Stimulated activated CD4-positive, alpha-beta T cell treated with anti-CD3 and anti-CD28 coated beads, Interleukin-1b, Interleukin-23, amount 100 ng/mL, for 48 hours (primary cell): ENCODE results near the gene RSAD1.
"Not testable (repeated sequence)": the region's sequence is repeated elsewhere in the genome, so short reads cannot be mapped to it uniquely, and the experiment has no call there.

ENCODE experiments used
- DNase-seq: peaks from one replicate; pipeline ENCODE4 v3.0.0-alpha.2; 2020

The RSAD1 gene

DNA sequence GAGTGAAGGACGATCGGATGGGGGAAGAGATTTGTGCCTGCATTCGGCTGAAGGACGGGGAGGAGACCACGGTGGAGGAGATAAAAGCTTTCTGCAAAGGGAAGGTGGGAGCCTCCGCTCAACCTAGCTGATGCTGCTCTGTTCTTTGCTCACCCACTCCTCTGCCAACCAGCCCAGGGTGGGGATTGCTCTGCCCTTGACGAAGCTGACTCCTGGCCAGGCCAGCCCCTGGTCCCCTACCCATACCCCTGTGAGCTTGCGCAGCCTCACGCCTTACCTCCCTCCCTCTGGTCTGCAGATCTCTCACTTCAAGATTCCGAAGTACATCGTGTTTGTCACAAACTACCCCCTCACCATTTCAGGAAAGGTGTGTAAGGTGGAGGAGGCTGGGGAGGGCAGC lies 4.8 kb upstream of the RSAD1 start:
- DNase-seq: no peak

DNA sequence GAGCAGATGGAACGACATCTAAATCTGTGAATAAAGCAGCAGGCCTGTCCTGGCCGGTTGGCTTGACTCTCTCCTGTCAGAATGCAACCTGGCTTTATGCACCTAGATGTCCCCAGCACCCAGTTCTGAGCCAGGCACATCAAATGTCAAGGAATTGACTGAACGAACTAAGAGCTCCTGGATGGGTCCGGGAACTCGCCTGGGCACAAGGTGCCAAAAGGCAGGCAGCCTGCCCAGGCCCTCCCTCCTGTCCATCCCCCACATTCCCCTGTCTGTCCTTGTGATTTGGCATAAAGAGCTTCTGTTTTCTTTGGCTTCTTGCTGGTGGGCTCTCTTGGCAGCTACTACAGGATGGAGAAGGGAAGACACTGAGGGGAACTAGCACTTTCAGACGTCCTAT lies 4.1 kb upstream of the RSAD1 start:
- DNase-seq: no peak

GRCh38 chr17:50475362-50475761 lies 3.3 kb upstream of the RSAD1 start:
- no peak for DNase-seq

DNA sequence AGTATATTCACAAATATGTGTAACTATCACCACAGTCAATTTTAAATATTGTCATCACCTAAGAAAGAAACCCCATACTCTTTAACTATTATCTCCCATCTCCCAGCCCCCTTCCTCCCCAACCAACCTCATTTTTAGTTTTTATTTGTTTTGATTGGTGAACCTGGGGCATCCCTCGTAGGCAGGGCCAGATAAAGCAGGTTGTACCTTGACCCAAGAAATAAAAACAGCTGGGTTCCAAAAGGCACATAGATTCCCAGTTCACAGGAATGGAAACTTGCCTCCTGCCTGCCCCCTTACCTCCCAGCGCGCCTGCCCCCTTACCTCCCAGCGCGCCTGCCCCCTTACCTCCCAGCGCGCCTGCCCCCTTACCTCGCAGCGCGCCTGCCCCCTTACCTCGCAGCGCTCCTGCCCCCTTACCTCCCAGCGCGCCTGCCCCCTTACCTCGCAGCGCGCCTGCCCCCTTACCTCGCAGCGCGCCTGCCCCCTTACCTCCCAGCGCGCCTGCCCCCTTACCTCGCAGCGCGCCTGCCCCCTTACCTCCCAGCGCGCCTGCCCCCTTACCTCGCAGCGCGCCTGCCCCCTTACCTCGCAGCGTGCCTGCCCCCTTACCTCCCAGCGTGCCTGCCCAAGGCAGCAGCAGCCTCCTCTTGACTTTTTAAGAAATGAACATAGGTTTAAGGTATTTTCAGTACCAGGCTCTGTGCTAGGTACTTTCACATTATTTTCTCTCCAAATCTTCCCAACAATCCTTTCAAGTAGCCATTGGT lies 2.7 kb upstream of the RSAD1 start:
- DNase-seq: not testable (repeated sequence)

GRCh38 chr17:50476545-50477315 lies 1.9 kb upstream of the RSAD1 start:
- DNase-seq: no peak

GRCh38 chr17:50477976-50478375 lies 684 bp upstream of the RSAD1 start:
- no peak for DNase-seq

DNA sequence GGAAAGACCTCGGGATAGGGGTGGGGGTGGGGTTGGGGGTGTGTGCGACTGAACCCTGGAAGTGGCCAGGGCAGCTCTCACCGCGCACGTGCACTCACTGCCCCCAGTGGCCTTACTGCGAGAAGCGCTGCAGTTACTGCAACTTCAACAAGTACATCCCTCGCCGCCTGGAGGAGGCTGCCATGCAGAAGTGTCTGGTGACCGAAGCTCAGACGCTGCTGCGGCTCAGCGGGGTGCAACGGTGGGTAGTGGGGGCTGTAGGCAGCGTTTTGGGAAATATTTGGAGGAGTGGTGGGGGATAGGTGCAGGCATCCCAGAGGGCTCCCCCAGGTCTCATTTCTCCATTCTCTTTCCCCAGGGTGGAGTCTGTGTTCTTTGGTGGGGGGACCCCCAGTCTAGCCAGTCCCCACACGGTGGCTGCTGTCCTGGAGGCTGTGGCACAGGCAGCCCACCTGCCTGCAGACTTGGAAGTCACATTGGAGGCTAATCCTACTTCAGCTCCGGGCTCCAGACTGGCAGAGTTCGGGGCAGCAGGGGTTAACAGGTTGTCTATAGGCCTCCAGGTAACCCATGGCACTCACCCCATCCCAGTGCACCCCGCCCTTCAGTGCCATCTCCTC lies 972 bp downstream of the RSAD1 start:
- DNase-seq: peak; percentile 76

GRCh38 chr17:50480142-50480764 lies 1.6 kb downstream of the RSAD1 start:
- DNase-seq: no peak

DNA sequence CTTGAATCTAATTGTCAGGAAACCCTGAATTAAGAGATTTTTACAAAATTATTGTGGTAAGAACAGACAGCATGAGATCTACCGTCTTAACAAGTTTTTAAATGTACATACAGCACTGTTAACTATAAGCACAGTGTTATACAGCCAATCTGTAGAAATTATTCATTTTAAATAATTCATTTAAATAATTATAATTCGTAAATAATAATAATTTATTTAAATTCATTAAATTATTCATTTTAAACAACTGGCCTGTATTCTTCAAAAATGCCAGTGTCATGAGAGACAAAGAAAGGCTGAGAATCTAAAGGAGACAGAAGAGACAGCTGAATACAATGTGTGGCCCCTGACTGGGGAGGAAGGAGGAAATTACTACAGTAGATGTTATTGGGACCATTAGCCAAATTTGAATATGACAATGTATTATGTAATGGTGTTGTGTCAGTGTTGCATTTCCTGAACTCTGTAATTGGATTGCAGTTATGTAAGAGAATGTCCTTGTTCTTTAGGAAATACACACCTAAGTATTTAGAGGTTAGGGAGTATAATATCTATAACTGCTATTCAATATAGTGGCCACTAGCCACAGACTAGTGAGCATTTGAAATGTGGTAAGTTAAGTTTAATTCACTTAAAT lies 2.3 kb downstream of the RSAD1 start:
- DNase-seq: no peak

GRCh38 chr17:50481648-50482047 lies 3.0 kb downstream of the RSAD1 start:
- no peak for DNase-seq

- no peak for DNase-seq
These were observed 3.5 kb downstream of the RSAD1 start for GRCh38 chr17:50482110-50482509.

DNA sequence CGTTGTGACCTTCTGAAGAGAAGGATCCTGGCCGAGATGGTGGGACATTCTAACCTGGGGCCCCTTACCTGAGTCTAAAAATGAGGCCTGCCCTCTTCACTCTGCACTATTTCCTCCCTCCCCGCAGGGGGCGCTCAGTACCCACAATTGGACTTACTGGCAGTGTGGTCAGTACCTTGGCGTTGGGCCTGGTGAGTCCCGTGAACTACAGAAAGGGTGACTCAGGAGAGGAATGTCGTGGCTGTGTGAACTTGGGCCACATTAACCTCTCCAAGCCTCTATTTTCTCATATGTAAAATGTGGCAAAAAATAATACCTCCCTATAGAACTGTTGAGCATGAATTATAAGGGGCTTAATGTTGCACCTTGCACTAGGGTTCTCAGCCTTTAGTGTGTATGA lies 3.9 kb downstream of the RSAD1 start:
- DNase-seq: peak; percentile 76

- DNase-seq: no peak
These were observed 4.6 kb downstream of the RSAD1 start for GRCh38 chr17:50483266-50483665.

DNA sequence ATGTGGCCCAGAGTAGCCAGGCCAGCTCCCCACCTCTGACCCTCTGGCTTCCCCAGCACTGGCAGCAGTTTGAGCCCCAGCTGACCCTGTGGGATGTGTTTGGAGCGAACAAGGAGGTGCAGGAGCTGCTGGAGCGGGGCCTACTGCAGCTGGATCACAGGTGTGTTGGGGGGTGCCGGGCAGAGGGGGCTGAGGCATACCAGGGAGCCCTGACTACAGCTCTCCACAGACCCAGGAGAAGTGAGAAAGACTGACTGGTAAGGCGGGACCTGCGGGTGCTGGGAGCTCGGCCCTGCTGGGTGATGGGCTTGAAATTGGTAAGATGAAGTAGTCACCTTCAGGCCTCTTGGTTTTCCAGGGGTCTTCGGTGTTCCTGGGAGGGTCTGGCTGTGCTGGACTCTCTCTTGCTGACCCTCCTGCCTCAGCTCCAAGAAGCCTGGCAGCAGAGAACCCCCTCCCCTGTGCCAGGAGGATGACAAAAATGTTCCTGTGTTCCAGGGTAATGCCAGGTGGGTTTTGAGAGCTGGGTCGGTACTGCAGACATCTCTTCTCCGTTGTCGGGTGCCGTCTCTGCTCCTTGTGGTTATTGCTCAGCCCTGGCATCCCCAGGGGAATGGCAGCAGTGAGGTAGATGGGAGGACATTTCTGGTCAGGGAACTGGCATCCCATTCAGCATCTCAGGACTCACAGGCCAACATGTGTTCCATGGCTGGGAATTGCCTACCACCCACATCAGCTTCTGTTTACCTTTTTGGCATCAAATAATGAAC lies 5.9 kb downstream of the RSAD1 start:
- DNase-seq: no peak

DNA sequence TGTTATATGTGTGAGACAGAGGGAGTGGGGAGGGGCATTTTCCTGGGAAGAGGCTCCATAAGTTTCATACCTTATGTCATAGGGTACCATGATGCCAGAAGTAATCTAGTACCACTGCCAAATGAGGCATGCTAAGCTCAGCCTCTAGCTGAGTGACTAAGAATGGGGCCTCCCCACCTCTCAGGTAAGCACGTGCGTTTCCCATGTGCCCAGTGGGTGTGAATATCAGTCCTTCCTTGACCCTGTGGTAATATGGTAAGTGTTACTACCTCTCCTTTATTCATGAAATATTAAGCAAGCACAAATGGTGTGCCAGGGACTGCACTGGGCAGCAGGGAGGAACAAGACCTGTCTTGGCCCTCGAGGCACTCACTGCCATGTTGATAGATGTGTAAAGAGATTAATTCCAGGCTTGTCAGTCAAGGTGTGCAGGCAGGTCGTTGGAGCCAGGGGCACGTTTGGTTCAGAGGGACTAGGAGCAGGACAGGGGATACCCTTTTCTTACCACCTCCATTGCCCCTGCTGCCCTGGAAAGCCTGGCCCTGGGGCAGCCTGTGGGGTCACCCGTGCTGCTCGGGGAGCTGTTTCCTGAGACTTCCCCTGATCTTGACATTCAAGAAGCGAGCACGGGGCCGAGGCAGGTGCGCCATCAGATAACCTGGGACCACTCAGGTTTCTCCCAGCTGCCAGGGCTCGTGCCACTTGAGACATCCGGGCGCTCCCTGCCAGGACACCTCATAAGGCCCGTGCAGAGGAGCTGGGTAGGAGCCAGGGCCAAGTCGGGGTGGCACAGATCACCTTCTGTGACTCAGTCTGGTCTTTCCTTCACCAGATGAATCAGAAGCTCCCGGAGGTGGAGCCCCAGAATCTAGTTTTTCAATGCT lies 8.8 kb downstream of the RSAD1 start:
- DNase-seq: peak; percentile 33

- DNase-seq: no peak
These were observed 10.2 kb downstream of the RSAD1 start for GRCh38 chr17:50488880-50489279.

- DNase-seq: no peak
These were observed 12.8 kb downstream of the RSAD1 start for GRCh38 chr17:50491505-50491904.

GRCh38 chr17:50492214-50492613 lies 13.6 kb downstream of the RSAD1 start:
- DNase-seq: no peak

DNA sequence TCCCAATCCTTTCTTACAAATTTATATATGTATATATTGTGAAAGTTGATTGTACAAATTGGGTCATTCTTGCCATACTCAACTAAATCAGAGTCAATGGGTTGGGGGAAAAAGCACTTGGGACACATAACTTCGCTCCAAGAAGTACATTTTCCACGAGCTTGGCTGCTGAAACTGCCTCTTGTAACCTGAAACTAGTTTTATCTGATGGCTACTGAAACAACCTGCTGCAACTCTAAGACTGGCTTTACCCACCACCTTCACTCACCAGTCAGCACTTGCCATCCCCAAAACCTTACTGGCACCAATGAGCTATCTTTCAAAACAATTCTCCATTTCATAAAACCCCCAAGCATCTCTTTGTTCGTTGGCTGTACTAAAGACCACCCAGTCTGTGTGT lies 15.1 kb downstream of the RSAD1 start:
- DNase-seq: no peak

GRCh38 chr17:50495217-50495823 lies 16.7 kb downstream of the RSAD1 start:
- DNase-seq: no peak

GRCh38 chr17:50495918-50496317 lies 17.3 kb downstream of the RSAD1 start:
- no peak for DNase-seq
